ENCODE results near the gene C2CD3.

C2CD3 gene

DNA sequence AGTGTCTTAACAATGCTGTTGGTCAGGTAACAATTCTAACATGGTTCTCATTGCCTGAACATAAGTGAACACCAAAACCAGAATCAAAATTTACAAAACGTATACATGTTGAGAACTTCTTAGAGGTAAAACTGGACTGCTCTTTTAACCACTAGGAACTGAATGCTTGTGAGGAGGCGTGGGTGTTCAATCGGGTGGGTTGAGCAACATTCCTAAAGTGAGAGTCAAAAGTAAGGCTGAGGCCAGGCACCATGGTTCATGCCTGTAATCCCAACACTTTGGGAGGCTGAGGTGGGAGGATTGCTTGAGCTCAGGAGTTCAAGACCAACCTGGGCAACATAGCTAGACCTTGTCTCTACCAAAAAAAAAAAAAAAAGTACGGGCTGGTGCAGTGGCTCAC lies 11.8 kb upstream of the C2CD3 start:
- peak; percentile 10 for DNase-seq (ENCODE audit: low read depth)
- H3K4me3 ChIP-seq (ENCODE audit: low read depth, low read length), result no peak overlapping the region
- TF ChIP-seq, protein P1, sequence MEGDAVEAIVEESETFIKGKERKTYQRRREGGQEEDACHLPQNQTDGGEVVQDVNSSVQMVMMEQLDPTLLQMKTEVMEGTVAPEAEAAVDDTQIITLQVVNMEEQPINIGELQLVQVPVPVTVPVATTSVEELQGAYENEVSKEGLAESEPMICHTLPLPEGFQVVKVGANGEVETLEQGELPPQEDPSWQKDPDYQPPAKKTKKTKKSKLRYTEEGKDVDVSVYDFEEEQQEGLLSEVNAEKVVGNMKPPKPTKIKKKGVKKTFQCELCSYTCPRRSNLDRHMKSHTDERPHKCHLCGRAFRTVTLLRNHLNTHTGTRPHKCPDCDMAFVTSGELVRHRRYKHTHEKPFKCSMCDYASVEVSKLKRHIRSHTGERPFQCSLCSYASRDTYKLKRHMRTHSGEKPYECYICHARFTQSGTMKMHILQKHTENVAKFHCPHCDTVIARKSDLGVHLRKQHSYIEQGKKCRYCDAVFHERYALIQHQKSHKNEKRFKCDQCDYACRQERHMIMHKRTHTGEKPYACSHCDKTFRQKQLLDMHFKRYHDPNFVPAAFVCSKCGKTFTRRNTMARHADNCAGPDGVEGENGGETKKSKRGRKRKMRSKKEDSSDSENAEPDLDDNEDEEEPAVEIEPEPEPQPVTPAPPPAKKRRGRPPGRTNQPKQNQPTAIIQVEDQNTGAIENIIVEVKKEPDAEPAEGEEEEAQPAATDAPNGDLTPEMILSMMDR (conservative IDR thresholded peaks at IDR 0.05; ENCODE audit: low read depth, low read length), result no peak

DNA sequence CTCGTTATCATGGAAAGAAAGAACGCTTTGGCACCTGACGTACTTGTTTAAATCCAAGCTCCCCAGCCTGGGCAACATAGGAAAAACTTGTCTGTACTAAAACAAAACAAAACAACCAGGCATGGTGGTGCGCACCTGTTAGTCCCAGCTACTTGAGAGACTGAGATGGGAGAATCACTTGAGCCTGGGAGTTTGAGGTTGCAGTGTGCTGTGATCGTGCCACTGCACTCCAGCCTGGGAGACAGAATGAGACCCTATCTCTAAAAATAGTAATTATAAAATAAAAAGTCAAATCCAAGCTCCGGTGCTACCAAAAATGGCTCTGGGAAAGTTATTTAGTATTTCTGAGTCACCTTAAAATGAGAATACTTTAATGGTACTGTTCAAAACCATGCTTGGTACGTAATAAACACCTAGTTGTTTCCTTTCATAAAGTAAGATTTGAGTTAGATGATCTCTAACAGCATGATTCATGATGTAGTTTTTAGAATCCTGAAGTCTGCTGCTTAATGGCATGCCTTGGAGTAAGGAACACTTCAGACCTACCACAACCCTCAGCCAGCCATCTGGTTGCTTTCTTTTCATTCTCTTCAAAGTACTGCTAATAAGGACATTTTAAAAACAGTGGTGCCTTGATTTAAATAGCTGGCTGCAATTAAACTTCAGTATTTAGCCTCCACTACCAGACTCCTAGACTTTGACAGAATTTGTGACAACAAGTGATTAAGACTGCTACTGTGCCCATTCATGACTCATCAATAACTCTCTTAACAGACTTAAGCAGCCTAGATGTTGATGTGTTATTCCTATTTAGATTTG lies 8.6 kb upstream of the C2CD3 start:
- TF ChIP-seq, protein P1 (conservative IDR thresholded peaks at IDR 0.05; ENCODE audit: low read depth, low read length), result no peak
- DNase-seq (ENCODE audit: low read depth), result peak; percentile 20
- H3K4me3 ChIP-seq (ENCODE audit: low read depth, low read length), result no peak overlapping the region

DNA sequence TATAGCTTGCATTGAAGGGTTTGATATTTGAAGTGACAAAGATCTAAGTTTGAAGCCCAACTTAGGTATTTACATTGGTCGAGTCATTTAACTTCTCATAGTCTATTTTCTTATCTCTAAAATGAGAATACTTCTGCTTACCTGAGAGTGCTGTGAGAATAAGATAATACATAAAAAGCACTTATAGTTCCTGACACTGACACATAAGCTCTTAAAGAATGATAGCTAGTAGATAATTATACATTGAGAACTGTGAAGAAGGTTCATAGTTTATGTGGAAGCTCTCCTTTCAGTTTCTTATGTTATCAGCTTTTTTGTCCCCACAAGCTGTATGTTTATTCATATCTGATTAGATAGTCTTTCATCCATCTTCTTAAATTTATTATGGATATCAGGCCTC lies 5.1 kb upstream of the C2CD3 start:
- TF ChIP-seq, protein P1 (conservative IDR thresholded peaks at IDR 0.05; ENCODE audit: low read depth, low read length), result no peak
- no peak for DNase-seq (ENCODE audit: low read depth)
- no peak overlapping the region for H3K4me3 ChIP-seq (ENCODE audit: low read depth, low read length)

DNA sequence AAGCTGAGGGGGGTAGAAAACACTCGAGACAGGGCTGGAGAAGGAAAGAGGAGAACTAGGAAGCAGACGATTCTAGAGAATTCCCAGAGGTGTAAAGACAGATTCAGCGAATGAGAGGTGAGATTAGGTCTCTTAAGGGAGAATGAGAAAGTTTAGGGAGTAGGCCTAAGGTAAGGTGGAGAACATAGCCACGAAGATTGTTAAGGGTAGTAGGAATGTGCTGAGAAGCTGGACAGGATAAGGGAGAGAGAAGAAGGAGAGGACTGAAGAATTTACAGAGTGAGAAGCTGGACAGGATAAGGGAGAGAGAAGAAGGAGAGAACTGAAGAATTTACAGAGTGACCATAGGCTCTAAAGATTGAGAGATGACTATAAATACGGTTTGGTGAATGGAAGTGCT lies 1.2 kb upstream of the C2CD3 start:
- DNase-seq (ENCODE audit: low read depth), result peak; percentile 24
- TF ChIP-seq, protein P1 (conservative IDR thresholded peaks at IDR 0.05; ENCODE audit: low read depth, low read length), result no peak
- peak overlapping the region; percentile 71 for H3K4me3 ChIP-seq (ENCODE audit: low read depth, low read length)

DNA sequence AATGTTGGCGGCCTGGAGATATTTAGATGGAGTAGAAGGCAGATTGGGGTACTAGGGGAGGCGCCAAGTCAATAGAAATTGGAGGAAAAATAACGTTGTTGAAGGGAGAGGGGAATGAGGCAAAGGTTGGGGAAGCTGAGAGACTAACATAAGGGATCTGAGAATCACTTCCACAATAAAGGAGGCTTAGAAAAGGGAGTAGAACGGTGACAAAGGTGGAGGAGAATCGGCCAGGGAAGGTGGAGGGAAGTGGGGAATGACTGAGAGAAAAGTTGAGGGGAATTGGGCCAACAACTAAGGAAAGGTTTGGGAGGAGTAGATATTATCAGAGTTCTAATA lies 797 bp upstream of the C2CD3 start:
- TF ChIP-seq, protein P1 (conservative IDR thresholded peaks at IDR 0.05; ENCODE audit: low read depth, low read length), result no peak
- DNase-seq (ENCODE audit: low read depth), result peak; percentile 12
- H3K4me3 ChIP-seq (ENCODE audit: low read depth, low read length), result peak overlapping the region; percentile 71

DNA sequence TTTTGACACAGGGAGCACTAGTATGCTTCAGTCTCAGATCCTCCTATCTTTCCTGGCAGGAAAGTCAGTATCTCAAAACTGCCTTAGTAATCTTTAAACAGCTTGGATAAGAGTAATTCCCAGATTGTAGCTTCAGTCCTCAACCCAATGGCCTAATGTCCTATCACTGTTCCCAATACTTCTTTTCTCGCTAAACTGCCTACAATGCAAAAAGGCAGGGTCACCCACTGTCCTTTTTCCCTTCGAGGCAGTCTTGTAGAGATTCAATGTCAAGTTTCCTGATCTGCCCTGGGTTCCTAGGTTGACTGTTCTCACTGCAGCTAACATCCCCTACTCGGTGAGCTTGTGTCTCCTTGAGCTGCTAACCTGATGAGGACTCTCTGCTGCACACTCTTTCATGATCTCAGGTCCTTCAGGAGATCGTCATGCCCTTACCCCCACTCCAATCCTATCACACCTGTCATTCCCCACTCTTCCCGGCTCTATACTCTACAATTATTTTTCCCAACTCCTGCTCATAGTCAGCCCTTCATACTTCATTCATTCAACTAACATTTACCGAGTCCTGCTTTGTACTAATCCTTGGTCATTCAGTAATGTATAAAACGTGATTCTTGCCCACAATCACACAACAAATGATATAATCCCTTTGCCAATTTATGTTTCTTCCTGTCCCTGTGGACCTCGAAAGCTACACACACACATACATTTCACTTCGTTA lies 904 bp downstream of the C2CD3 start:
- DNase-seq (ENCODE audit: low read depth), result no peak
- TF ChIP-seq, protein P1 (conservative IDR thresholded peaks at IDR 0.05; ENCODE audit: low read depth, low read length), result no peak

More for the DNA sequence above, 904 bp downstream of the C2CD3 start:
- H3K4me3 ChIP-seq (ENCODE audit: low read depth, low read length), result peak overlapping the region; percentile 71

Data from choroid plexus epithelial cell (primary cell).